Measurements from ENCODE around the gene IBSP.

The IBSP gene

DNA sequence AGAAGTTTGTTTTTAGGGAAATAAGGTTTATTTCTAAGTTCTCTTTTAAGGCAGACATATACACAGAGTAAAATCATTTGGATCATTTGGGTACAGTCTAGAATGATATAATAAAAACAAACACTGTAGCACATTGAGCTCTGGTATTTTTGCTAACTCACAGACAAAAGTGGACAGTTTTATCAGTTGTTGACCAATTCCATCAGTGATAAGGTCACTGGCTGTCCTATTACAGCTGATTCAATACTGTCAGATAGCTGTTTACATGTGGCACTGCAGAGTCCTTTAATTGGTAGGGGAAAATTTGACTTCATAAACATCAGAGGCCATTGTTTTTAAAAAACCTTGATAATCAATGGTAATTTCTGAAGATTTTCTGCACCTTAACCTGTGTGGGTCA lies 3.5 kb downstream of the IBSP start:
- TF ChIP-seq, protein P1, sequence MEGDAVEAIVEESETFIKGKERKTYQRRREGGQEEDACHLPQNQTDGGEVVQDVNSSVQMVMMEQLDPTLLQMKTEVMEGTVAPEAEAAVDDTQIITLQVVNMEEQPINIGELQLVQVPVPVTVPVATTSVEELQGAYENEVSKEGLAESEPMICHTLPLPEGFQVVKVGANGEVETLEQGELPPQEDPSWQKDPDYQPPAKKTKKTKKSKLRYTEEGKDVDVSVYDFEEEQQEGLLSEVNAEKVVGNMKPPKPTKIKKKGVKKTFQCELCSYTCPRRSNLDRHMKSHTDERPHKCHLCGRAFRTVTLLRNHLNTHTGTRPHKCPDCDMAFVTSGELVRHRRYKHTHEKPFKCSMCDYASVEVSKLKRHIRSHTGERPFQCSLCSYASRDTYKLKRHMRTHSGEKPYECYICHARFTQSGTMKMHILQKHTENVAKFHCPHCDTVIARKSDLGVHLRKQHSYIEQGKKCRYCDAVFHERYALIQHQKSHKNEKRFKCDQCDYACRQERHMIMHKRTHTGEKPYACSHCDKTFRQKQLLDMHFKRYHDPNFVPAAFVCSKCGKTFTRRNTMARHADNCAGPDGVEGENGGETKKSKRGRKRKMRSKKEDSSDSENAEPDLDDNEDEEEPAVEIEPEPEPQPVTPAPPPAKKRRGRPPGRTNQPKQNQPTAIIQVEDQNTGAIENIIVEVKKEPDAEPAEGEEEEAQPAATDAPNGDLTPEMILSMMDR (IDR thresholded peaks at IDR 0.05; ENCODE audit: extremely low read depth, missing control alignments), result no peak
- no peak for DNase-seq (ENCODE audit: low spot score)

DNA sequence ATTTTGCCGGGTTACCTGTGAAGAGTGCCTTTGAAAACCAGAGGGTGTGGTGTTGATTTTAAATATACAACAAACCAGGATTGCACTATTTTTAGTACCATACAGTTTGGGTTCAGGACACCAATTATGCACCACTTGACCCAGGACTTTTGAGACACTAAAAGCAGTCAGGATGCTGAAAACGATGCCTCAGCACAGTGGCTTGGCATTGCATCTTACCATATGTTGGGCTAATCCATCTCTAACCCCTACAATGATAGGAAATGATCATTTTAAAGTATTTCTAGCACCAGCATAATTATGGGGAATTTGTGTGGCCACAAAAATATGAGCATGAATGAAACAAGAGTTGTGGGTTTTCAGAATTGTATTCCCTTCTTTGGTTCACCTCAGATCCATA lies 4.1 kb downstream of the IBSP start:
- no peak for DNase-seq (ENCODE audit: low spot score)
- TF ChIP-seq, protein P1 (IDR thresholded peaks at IDR 0.05; ENCODE audit: extremely low read depth, missing control alignments), result no peak

DNA sequence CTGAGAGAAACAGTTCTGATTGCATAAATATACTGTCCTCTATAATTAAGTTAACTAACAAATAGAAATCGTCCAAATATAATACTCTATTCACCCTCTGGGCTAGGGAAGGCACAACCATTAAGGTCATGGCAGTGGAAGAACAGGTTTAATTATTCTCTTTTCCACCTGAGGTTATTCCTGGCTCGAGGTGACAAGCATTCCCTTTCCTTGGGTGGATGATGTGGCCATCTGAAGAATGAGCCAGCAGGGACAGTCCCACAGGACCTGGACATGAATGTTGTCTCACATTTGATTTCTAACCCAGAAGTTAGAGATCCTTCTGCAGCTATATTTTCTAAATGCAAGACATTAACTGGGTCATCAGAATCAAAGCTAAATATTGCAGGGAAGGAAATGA lies 5.5 kb downstream of the IBSP start:
- TF ChIP-seq, protein P1 (IDR thresholded peaks at IDR 0.05; ENCODE audit: extremely low read depth, missing control alignments), result no peak
- no peak for DNase-seq (ENCODE audit: low spot score)

DNA sequence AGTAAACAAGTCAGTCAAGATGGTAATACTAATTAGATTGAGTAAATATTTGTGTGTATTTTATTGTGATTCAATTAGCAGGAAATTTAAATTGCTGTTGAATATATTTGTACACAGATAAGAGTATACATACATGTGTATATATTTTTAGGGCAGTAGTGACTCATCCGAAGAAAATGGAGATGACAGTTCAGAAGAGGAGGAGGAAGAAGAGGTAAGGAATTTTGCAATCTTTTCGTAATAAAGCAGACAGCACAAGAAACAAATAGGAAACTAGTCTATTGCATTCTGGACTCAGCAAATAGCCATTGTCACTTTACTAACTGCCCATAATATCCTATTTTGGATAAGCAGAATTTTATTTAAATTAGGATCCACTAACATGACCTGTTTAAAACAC lies 6.6 kb downstream of the IBSP start:
- TF ChIP-seq, protein P1 (IDR thresholded peaks at IDR 0.05; ENCODE audit: extremely low read depth, missing control alignments), result no peak
- DNase-seq (ENCODE audit: low spot score), result no peak

DNA sequence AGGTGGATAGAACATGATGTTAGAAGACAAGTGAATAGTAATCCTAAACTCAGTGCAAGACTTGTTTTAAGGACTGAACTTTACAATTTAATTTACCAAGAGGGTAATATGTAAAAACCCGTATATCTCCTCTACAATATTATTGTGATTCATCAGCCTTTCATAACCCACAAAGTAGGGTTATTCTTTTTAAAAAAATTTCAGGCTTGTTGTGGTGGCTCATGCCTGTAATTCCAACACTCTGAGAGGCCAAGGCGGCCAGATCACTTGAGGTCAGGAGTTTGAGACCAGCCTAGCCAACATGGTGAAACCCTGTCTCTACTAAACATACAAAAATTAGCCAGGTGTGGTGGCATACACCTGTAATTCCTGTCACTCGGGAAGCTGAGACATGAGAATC lies 7.2 kb downstream of the IBSP start:
- no peak for DNase-seq (ENCODE audit: low spot score)
- TF ChIP-seq, protein P1 (IDR thresholded peaks at IDR 0.05; ENCODE audit: extremely low read depth, missing control alignments), result no peak

DNA sequence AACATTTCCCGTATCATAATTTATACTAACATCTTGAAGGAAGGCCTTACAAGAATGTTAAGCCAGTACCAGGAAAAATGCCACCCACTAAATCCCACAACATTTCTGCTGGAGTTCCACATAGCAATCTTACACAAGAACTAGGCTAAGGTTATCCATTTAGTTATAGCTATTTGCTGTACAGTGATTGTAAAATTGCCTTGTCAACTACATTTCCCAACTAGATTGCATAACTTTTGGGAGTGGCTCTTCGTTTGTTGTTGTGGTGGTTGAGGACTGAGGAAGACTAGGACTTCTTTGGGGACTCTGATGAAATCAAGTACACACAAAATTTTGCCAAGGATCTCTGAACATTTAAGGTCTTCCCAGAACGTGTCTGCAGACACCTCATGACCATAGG lies 8.0 kb downstream of the IBSP start:
- no peak for DNase-seq (ENCODE audit: low spot score)
- TF ChIP-seq, protein P1 (IDR thresholded peaks at IDR 0.05; ENCODE audit: extremely low read depth, missing control alignments), result no peak

DNA sequence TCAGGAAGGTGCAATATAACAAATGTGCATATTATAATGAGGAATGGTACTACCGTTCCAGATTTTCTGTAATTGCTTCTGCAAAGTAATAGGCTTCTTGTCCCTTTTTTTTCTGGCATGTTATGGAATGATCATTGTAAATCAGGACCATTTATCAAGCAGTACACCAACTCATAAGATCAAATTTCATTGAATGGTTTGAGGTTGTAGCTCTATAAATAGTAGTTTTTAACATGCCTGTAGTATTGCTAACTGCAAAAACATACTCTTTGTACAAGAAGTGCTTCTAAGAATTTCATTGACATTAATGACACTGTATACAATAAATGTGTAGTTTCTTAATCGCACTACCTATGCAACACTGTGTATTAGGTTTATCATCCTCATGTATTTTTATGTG lies 12.6 kb downstream of the IBSP start:
- TF ChIP-seq, protein P1 (IDR thresholded peaks at IDR 0.05; ENCODE audit: extremely low read depth, missing control alignments), result no peak
- DNase-seq (ENCODE audit: low spot score), result no peak

All from GM20000 (cell line).